Endothelial cell (in vitro differentiated cells): ENCODE measurements around the gene MYH2. TPM values are rescaled to one million over a fixed set of nuclear protein-coding genes. Genes with fewer than 3 reads are reported as not detected.

Experiments
- DNase-seq: peaks from one replicate; pipeline ENCODE4 v3.0.0; 2021; ENCODE audit warnings: low spot score
- H3K27ac Mint-ChIP-seq: one replicate; pipeline ENCODE4 v1.8.0; 2021; ENCODE audit warnings: mixed read lengths, inconsistent platforms; ENCODE audit not compliant: unreplicated experiment
- H3K27me3 Mint-ChIP-seq: one replicate; pipeline ENCODE4 v1.8.0; 2021; ENCODE audit warnings: mild to moderate bottlenecking, moderate library complexity, mixed read lengths, inconsistent platforms; ENCODE audit not compliant: unreplicated experiment
- H3K36me3 Mint-ChIP-seq: one replicate; pipeline ENCODE4 v1.8.0; 2021; ENCODE audit warnings: mild to moderate bottlenecking, low read depth, mixed read lengths, inconsistent platforms; ENCODE audit not compliant: unreplicated experiment
- H3K4me1 Mint-ChIP-seq: one replicate; pipeline ENCODE4 v1.8.0; 2021; ENCODE audit warnings: mild to moderate bottlenecking, mixed read lengths, inconsistent platforms; ENCODE audit not compliant: unreplicated experiment
- H3K4me3 Mint-ChIP-seq: one replicate; pipeline ENCODE4 v1.8.0; 2021; ENCODE audit warnings: mild to moderate bottlenecking, mixed read lengths, inconsistent platforms; ENCODE audit not compliant: unreplicated experiment
- H3K9me3 Mint-ChIP-seq: one replicate; pipeline ENCODE4 v1.8.0; 2021; ENCODE audit warnings: mixed read lengths, inconsistent platforms; ENCODE audit not compliant: unreplicated experiment
- CTCF ChIP-seq: fragments of 200-600 bp; sonication (generic); IDR thresholded peaks from one replicate; pipeline ENCODE4 v1.5.0; 2021; ENCODE audit warnings: antibody characterized with exemption; ENCODE audit not compliant: unreplicated experiment
- total RNA-seq: library from RNA; stranded (reverse); fragmentation: NEBNext Ultra II Directional; extraction: Animal tissue kit (Norgen Biotek cat#: 25700); gene quantifications from one replicate; pipeline ENCODE4 v1.2.1, GENCODE V29; 2021; ENCODE audit not compliant: unreplicated experiment

MYH2 gene
- total RNA-seq, 1 donor from 2014 or later, result 0.69 TPM

GRCh38 chr17:10492004-10492403 lies 57.5 kb downstream of the MYH2 start:
- H3K9me3 Mint-ChIP-seq, result no peaks in the 10 kb centered on the region
- TF ChIP-seq CTCF, result no peak
- H3K27me3 Mint-ChIP-seq, result no peaks in the 10 kb centered on the region
- H3K36me3 Mint-ChIP-seq, result peaks cover 4% of the 10 kb centered on the region
- H3K4me1 Mint-ChIP-seq, result no peaks in the 10 kb centered on the region
- H3K4me3 Mint-ChIP-seq, result no peak overlapping the region
- H3K27ac Mint-ChIP-seq, result no peak overlapping the region
- DNase-seq, result no peak

GRCh38 chr17:10482252-10482651 lies 67.2 kb downstream of the MYH2 start:
- H3K27ac Mint-ChIP-seq, result no peak overlapping the region
- peaks cover 15% of the 10 kb centered on the region for H3K36me3 Mint-ChIP-seq
- TF ChIP-seq CTCF, result no peak

GRCh38 chr17:10477701-10478100 lies 71.8 kb downstream of the MYH2 start:
- DNase-seq, result no peak
- Mint-ChIP-seq H3K27me3 (no peaks in the 10 kb centered on the region), H3K27ac (no peak overlapping the region), H3K4me1 (no peaks in the 10 kb centered on the region), H3K9me3 (no peaks in the 10 kb centered on the region), H3K4me3 (no peak overlapping the region), H3K36me3 (peaks cover 7% of the 10 kb centered on the region)
- TF ChIP-seq CTCF, result no peak

More at GRCh38 chr17:10482252-10482651, 67.2 kb downstream of the MYH2 start:
- no peak for DNase-seq
- Mint-ChIP-seq H3K9me3 (peaks cover 10% of the 10 kb centered on the region), H3K4me3 (no peak overlapping the region), H3K4me1 (no peaks in the 10 kb centered on the region), H3K27me3 (no peaks in the 10 kb centered on the region)

GRCh38 chr17:10474536-10474935 lies 74.9 kb downstream of the MYH2 start:
- no peak for TF ChIP-seq CTCF
- Mint-ChIP-seq H3K9me3 (no peaks in the 10 kb centered on the region), H3K4me3 (no peak overlapping the region), H3K27me3 (no peaks in the 10 kb centered on the region), H3K4me1 (no peaks in the 10 kb centered on the region), H3K27ac (no peak overlapping the region), H3K36me3 (no peaks in the 10 kb centered on the region)
- no peak for DNase-seq

- no peaks in the 10 kb centered on the region for H3K9me3 Mint-ChIP-seq
- no peak for TF ChIP-seq CTCF
- no peaks in the 10 kb centered on the region for H3K27me3 Mint-ChIP-seq
- no peak overlapping the region for H3K4me3 Mint-ChIP-seq
- no peaks in the 10 kb centered on the region for H3K36me3 Mint-ChIP-seq
- no peak overlapping the region for H3K27ac Mint-ChIP-seq
- DNase-seq, result no peak
- H3K4me1 Mint-ChIP-seq, result no peaks in the 10 kb centered on the region
Observed at GRCh38 chr17:10471858-10472257, 77.6 kb downstream of the MYH2 start.

Other genes with a start within 250 kb of the MYH2 start
- 0.05 TPM for gene MYH13, start 176.7 kb downstream of the MYH2 start, total RNA-seq
- gene MYH8, start 127.7 kb downstream of the MYH2 start, total RNA-seq, result not detected
- gene MYH4, start 80.1 kb downstream of the MYH2 start, total RNA-seq, result not detected
- not detected for gene MYH1, start 31.1 kb downstream of the MYH2 start, total RNA-seq
- 2.1 TPM for gene MYH3, start 107.7 kb upstream of the MYH2 start, total RNA-seq
- 24.0 TPM for gene SCO1, start 147.9 kb upstream of the MYH2 start, total RNA-seq
- gene ADPRM, start 147.9 kb upstream of the MYH2 start, total RNA-seq, result 5.2 TPM
- 2.3 TPM for gene TMEM220, start 180.4 kb upstream of the MYH2 start, total RNA-seq